Measurements from ENCODE around the gene PLEKHA4.
"Not testable (repeated sequence)": the region's sequence is repeated elsewhere in the genome, so short reads cannot be mapped to it uniquely, and the experiment has no call there.

Gene PLEKHA4

GRCh38 chr19:48795055-48795684 is 73.2 kb downstream of the PLEKHA4 start:
- DNase-seq = peak; percentile 33

GRCh38 chr19:48794291-48794690 is 74.1 kb downstream of the PLEKHA4 start:
- no peak for DNase-seq

GRCh38 chr19:48793271-48793670 is 75.1 kb downstream of the PLEKHA4 start:
- no peak for DNase-seq

DNA sequence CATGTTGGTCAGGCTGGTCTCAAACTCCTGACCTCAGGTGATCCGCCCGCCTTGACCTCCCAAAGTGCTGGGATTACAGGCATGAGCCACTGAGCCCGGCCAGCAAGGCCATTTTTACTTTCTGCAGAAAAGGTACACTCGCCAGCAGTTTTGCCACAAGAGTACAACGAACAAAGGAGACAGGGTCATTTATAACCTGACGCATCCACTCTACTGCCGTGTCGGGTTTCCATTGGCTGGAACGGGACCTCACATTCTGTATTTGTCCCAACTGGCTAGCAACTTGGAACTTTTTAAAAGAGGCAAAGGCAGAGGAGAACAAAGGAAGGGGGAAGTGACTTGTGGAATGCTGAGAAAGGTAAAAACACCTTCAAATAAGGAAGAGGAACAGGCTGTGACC is 81.1 kb downstream of the PLEKHA4 start:
- DNase-seq = not testable (repeated sequence)

Data from SIG-M5 (cell line).